ENCODE results near the gene RPS16.

The RPS16 gene

GRCh38 chr19:39399668-39400050 lies 36.1 kb downstream of the RPS16 start:
- no peaks in the 10 kb centered on the region for H3K9me3 ChIP-seq (ENCODE audit: control insufficient read depth, low read length)
- H3K36me3 ChIP-seq (ENCODE audit: control insufficient read depth, insufficient read depth, low read length): no peaks in the 10 kb centered on the region
- no peaks in the 10 kb centered on the region for H3K27me3 ChIP-seq (ENCODE audit: control insufficient read depth, insufficient read depth, low read length, poor library complexity, severe bottlenecking)
- no peak overlapping the region for H3K4me3 ChIP-seq (ENCODE audit: insufficient read depth, low read depth, low read length)
- peaks cover 12% of the 10 kb centered on the region for H3K4me1 ChIP-seq (ENCODE audit: control insufficient read depth, insufficient read depth, low read length)
- H3K27ac ChIP-seq (ENCODE audit: insufficient read depth, low read depth, low read length, poor library complexity, severe bottlenecking): no peak overlapping the region
- WGBS, 2 experiments: 92 to 100% methylated on average over 4 of the region's 4 CpGs

GRCh38 chr19:39398297-39398864 lies 37.4 kb downstream of the RPS16 start:
- peaks cover 9% of the 10 kb centered on the region for H3K36me3 ChIP-seq (ENCODE audit: control insufficient read depth, insufficient read depth, low read length)
- no peaks in the 10 kb centered on the region for H3K9me3 ChIP-seq (ENCODE audit: control insufficient read depth, low read length)
- H3K27ac ChIP-seq (ENCODE audit: insufficient read depth, low read depth, low read length, poor library complexity, severe bottlenecking): no peak overlapping the region
- H3K27me3 ChIP-seq (ENCODE audit: control insufficient read depth, insufficient read depth, low read length, poor library complexity, severe bottlenecking): no peaks in the 10 kb centered on the region
- no peak overlapping the region for H3K4me3 ChIP-seq (ENCODE audit: insufficient read depth, low read depth, low read length)
- H3K4me1 ChIP-seq (ENCODE audit: control insufficient read depth, insufficient read depth, low read length): peaks cover 12% of the 10 kb centered on the region
- WGBS, 2 experiments: 92% methylated on average over 11 of the region's 11 CpGs

GRCh38 chr19:39397360-39398296 lies 38.1 kb downstream of the RPS16 start:
- Histone ChIP-seq H3K27me3 (ENCODE audit: control insufficient read depth, insufficient read depth, low read length, poor library complexity, severe bottlenecking) (no peaks in the 10 kb centered on the region), H3K9me3 (ENCODE audit: control insufficient read depth, low read length) (no peaks in the 10 kb centered on the region), H3K4me1 (ENCODE audit: control insufficient read depth, insufficient read depth, low read length) (peaks cover 8% of the 10 kb centered on the region), H3K27ac (ENCODE audit: insufficient read depth, low read depth, low read length, poor library complexity, severe bottlenecking) (no peak overlapping the region), H3K36me3 (ENCODE audit: control insufficient read depth, insufficient read depth, low read length) (peaks cover 10% of the 10 kb centered on the region), H3K4me3 (ENCODE audit: insufficient read depth, low read depth, low read length) (no peak overlapping the region)
- WGBS, 2 experiments: 47 to 50% methylated on average over 17 of the region's 17 CpGs

GRCh38 chr19:39390751-39391437 lies 44.9 kb downstream of the RPS16 start, which contains the start of the genes MED29 and PAF1:
Gene MED29 (plus strand): TSS chr19:39391378. CDS start chr19:39391423, 45 bp downstream.
Gene PAF1 (minus strand): TSS chr19:39391106. CDS start chr19:39390864, 242 bp downstream.
- H3K36me3 ChIP-seq (ENCODE audit: control insufficient read depth, insufficient read depth, low read length): peaks cover 34% of the 10 kb centered on the region
- WGBS, 2 experiments: 0% methylated on average over 60 of the region's 60 CpGs

GRCh38 chr19:39390451-39390750 lies 45.3 kb downstream of the RPS16 start:
- 1 to 2% methylated on average over 10 of the region's 10 CpGs for WGBS, 2 experiments
- Histone ChIP-seq H3K9me3 (ENCODE audit: control insufficient read depth, low read length) (no peaks in the 10 kb centered on the region), H3K4me3 (ENCODE audit: insufficient read depth, low read depth, low read length) (peak overlapping the region; percentile 97), H3K27ac (ENCODE audit: insufficient read depth, low read depth, low read length, poor library complexity, severe bottlenecking) (peak overlapping the region; percentile 94), H3K4me1 (ENCODE audit: control insufficient read depth, insufficient read depth, low read length) (peaks cover 4% of the 10 kb centered on the region), H3K27me3 (ENCODE audit: control insufficient read depth, insufficient read depth, low read length, poor library complexity, severe bottlenecking) (no peaks in the 10 kb centered on the region), H3K36me3 (ENCODE audit: control insufficient read depth, insufficient read depth, low read length) (peaks cover 34% of the 10 kb centered on the region)

More at GRCh38 chr19:39390751-39391437, 44.9 kb downstream of the RPS16 start, which contains the start of the genes MED29 and PAF1:
- H3K4me1 ChIP-seq (ENCODE audit: control insufficient read depth, insufficient read depth, low read length): peaks cover 4% of the 10 kb centered on the region
- H3K4me3 ChIP-seq (ENCODE audit: insufficient read depth, low read depth, low read length): peak within 1 kb of the TSS; percentile 97
- no peaks in the 10 kb centered on the region for H3K9me3 ChIP-seq (ENCODE audit: control insufficient read depth, low read length)
- H3K27ac ChIP-seq (ENCODE audit: insufficient read depth, low read depth, low read length, poor library complexity, severe bottlenecking): peak within 1 kb of the TSS; percentile 94
- no peaks in the 10 kb centered on the region for H3K27me3 ChIP-seq (ENCODE audit: control insufficient read depth, insufficient read depth, low read length, poor library complexity, severe bottlenecking)

- Histone ChIP-seq H3K36me3 (ENCODE audit: control insufficient read depth, insufficient read depth, low read length) (peaks cover 34% of the 10 kb centered on the region), H3K9me3 (ENCODE audit: control insufficient read depth, low read length) (no peaks in the 10 kb centered on the region), H3K4me1 (ENCODE audit: control insufficient read depth, insufficient read depth, low read length) (peaks cover 4% of the 10 kb centered on the region), H3K27ac (ENCODE audit: insufficient read depth, low read depth, low read length, poor library complexity, severe bottlenecking) (no peak overlapping the region), H3K4me3 (ENCODE audit: insufficient read depth, low read depth, low read length) (peak overlapping the region; percentile 97), H3K27me3 (ENCODE audit: control insufficient read depth, insufficient read depth, low read length, poor library complexity, severe bottlenecking) (no peaks in the 10 kb centered on the region)
- WGBS, 2 experiments: 78 to 82% methylated on average over 13 of the region's 13 CpGs
Measured at GRCh38 chr19:39389631-39390414, 45.9 kb downstream of the RPS16 start.

- H3K36me3 ChIP-seq (ENCODE audit: control insufficient read depth, insufficient read depth, low read length): peaks cover 34% of the 10 kb centered on the region
- H3K27me3 ChIP-seq (ENCODE audit: control insufficient read depth, insufficient read depth, low read length, poor library complexity, severe bottlenecking): no peaks in the 10 kb centered on the region
- no peak overlapping the region for H3K27ac ChIP-seq (ENCODE audit: insufficient read depth, low read depth, low read length, poor library complexity, severe bottlenecking)
- 93 to 95% methylated on average over 5 of the region's 5 CpGs for WGBS, 2 experiments
- no peaks in the 10 kb centered on the region for H3K9me3 ChIP-seq (ENCODE audit: control insufficient read depth, low read length)
- H3K4me3 ChIP-seq (ENCODE audit: insufficient read depth, low read depth, low read length): no peak overlapping the region
- peaks cover 4% of the 10 kb centered on the region for H3K4me1 ChIP-seq (ENCODE audit: control insufficient read depth, insufficient read depth, low read length)
Measured at GRCh38 chr19:39388657-39389056, 47.1 kb downstream of the RPS16 start.

GRCh38 chr19:39386557-39386956 lies 49.2 kb downstream of the RPS16 start:
- Histone ChIP-seq H3K27me3 (ENCODE audit: control insufficient read depth, insufficient read depth, low read length, poor library complexity, severe bottlenecking) (no peaks in the 10 kb centered on the region), H3K36me3 (ENCODE audit: control insufficient read depth, insufficient read depth, low read length) (peaks cover 41% of the 10 kb centered on the region), H3K4me3 (ENCODE audit: insufficient read depth, low read depth, low read length) (no peak overlapping the region), H3K4me1 (ENCODE audit: control insufficient read depth, insufficient read depth, low read length) (no peaks in the 10 kb centered on the region), H3K9me3 (ENCODE audit: control insufficient read depth, low read length) (no peaks in the 10 kb centered on the region), H3K27ac (ENCODE audit: insufficient read depth, low read depth, low read length, poor library complexity, severe bottlenecking) (no peak overlapping the region)
- 94 to 97% methylated on average over 6 to 7 of the region's 7 CpGs for WGBS, 2 experiments

GRCh38 chr19:39385629-39386411 lies 49.9 kb downstream of the RPS16 start:
- Histone ChIP-seq H3K27me3 (ENCODE audit: control insufficient read depth, insufficient read depth, low read length, poor library complexity, severe bottlenecking) (no peaks in the 10 kb centered on the region), H3K4me3 (ENCODE audit: insufficient read depth, low read depth, low read length) (no peak overlapping the region), H3K9me3 (ENCODE audit: control insufficient read depth, low read length) (no peaks in the 10 kb centered on the region), H3K4me1 (ENCODE audit: control insufficient read depth, insufficient read depth, low read length) (no peaks in the 10 kb centered on the region), H3K36me3 (ENCODE audit: control insufficient read depth, insufficient read depth, low read length) (peaks cover 46% of the 10 kb centered on the region), H3K27ac (ENCODE audit: insufficient read depth, low read depth, low read length, poor library complexity, severe bottlenecking) (no peak overlapping the region)
- WGBS, 2 experiments: 91 to 93% methylated on average over 20 of the region's 20 CpGs
